HG03565 (cell line): ENCODE measurements around the gene CNGB1.

Experiments used
- ATAC-seq: cut with Tn5 transposase; IDR thresholded peaks from one replicate; pipeline ENCODE4 v1.9.1; 2021; ENCODE audit warnings: mild to moderate bottlenecking, moderate library complexity; ENCODE audit not compliant: unreplicated experiment

CNGB1 gene

DNA sequence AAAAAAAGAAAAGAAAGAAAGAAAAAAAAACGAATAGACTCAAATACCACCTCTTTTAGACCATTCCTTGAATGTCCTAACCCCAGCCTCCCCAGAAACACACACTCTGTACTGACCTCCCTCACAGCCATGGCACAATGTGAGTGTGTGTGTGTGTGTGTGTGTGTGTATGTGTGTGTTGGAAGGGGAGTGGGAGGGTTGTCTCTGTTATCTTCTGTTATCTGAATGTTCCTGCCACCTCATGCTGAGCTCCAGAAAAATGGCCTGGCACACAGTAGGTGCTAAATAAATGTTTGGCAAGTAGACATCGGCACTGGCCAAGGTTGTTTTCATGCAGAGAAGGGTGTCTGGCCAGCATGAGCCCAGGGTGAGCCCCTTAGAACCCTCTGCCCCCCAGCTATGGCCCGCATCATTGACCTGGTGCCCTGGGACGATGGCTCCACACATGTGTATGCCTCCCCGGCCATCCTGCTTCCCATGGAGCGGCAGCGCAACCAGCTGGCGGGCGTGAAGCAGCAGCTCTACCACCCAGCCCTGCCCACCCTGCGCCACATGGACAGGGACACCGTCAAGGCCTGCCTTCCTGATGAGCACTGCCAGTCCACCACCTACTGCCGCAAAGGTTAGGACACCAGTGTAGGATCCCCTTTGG, 6.6 kb upstream of the CNGB1 start:
- ATAC-seq = no peak

DNA sequence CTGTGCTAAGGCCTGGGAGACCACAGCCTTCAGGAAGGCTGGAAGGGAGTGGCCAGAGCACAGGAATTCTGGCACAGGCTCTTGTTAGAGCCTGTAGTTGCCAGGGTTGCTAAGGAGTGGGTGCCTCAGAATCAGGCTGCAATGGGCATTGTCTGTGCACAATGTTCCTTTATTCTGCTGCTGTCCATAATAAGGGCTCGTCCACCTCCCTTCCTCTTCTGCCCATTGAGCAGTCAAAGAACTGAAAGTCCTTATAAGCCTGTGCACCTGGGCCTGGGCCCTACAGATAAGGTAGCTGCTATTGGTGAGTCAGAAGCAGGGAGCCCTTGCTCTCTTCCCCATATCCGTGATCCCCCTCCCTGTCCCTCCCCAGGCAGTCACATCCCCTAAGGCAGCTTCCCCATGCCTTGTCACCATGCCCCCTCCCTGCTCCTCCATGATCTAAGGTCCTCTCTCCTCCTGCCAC, 5.4 kb upstream of the CNGB1 start:
- ATAC-seq = no peak

DNA sequence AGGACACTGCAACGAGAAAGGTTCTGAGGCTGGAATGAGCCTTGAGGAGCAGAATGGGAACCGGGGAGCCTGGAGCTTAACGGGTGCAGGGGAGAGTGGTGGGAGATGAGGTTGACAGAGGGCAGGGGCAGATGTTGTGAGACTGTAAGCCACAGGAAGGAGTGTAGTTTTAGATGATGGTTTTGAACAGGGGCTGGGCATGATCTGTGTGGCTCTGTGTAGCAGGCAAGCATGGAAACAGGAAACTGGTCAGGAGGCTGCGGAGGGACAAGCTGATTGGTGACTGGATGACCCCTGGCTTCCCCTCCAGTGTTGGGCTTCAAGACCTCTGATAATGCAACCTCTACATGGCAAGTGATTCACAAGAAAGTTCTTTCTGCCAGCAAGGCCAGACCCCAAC, 1.4 kb upstream of the CNGB1 start:
- no peak for ATAC-seq

DNA sequence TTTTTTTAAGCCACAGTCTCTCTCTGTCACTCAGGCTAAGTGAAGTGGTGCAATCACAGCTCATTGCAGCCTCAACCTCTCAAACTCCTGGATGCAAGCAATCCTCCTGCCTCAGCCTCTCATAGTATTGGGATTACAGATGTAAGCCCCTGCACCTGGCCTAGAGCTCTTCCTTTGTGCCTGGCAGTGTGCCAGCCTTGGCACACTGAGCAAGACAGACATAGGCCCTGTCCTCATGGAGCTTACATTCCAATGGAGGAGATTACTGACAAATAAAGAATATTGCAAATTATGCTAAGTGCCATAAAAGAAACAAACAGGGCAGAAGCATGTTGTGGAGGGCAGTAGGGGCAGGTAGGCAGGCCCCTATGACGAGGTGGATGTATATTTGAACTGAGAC, 920 bp upstream of the CNGB1 start:
- no peak for ATAC-seq

DNA sequence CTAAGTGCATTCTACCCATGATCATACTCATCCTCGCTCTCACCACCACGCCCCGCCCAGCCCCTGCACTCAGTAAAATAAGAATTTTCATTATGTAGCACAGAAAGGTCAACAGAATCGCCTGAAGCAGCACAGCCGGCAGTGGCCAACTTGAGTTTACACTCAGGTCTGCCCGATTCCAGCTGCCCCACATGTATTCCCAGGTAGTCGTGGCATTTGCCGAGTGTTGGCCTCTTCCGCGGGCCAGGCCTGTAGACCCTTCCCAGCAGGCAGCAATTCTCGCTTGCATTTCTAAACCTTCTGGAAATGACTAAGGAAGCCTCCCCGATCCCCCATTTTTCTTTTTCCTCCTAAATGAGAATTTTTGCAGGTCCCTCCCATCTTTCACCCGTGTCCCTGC, 609 bp downstream of the CNGB1 start:
- no peak for ATAC-seq

DNA sequence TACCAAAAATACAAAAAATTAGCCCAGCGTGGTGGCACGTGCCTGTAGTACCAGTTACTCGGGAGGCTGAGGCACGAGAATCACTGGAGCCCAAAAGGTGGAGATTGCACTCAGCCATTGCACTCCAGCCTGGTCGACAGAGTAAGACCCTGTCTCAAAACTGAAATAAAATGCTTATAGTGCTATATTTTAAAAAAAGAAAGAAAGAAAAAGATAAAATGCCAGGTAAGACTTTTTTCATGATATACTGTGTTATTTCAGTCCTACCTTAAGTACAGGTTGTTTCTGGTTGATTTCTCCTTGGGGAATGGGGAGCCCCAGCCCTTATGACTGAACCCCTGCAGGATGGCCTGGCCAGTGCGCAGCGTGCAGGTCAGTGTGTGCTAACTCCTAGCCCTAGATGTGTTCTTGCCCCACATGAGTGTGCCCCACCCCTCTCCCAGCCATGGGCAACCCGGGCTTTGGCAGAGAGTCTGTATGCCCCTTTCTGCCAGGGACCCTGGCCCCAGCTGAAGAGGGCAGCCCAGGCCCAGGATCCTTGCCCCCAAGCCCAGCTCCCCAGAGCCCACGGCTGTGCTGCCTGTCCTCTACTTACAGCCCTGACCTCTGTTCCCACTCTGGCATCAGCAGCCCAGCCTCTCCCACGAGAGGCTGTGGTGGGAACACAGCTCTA, 1.3 kb downstream of the CNGB1 start:
- no peak for ATAC-seq

DNA sequence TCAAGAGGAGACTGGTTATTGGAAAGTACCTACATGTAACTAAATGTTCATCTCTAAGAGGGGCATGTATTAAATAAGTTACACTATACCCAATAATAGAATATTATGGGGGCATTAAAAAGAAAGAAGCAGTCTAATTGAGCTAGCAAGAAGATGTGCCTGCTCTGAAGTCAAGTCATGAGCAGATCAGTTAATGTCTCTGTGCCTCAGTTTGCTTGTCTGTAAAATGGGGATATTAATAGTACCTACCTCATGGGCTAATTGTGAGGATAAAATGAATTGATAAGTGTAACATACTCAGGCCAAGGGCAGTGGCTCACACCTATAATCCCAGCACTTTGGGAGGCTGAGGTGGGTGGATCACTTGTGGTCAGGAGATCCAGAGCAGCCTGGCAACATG, 3.0 kb downstream of the CNGB1 start:
- no peak for ATAC-seq

DNA sequence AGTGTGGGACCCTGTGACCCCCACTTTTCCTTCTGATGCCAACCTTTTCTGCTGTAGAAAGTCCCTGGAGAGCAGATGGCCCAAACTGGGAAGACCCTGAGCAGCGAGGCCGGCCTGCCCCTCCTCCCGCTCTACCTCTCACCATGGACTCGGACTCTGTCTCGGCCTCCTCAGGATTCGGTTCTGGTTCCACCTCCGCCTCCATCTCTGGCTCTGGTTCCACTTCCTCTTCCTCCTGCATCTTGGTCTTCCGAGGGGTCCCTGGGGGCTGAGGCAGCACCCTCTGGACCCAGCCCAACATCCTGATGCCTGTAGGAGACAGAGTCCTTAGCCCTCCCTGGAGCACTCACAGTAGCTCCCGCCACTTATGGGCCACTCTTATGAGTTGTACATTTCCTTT, 3.9 kb downstream of the CNGB1 start:
- no peak for ATAC-seq

DNA sequence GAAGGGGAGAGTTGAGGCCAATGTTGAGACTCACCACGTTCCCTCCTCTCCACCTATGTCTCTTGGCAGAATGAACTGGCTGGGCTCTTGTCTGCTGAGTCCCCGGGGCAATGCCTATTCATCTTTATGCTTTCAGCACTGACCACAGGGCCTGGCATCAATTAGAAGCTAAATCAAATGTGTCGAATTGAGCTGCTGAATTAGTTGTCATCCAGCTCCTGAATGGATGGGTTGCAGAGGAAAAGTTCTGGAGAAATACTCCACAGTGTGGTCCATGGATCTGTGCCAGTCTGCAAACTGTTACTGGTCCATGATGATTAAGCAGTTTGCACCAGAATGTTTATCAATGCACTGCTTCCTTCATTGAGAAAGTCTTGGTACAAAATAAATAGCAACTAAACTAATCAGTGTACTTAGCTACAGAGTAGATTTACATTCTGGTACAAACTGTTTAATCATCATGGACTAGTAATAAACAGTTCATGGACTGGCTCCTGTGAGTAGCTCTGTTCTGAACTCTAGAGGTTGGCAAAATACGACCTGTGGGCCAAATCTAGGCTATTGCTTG, 4.6 kb downstream of the CNGB1 start:
- ATAC-seq = no peak

DNA sequence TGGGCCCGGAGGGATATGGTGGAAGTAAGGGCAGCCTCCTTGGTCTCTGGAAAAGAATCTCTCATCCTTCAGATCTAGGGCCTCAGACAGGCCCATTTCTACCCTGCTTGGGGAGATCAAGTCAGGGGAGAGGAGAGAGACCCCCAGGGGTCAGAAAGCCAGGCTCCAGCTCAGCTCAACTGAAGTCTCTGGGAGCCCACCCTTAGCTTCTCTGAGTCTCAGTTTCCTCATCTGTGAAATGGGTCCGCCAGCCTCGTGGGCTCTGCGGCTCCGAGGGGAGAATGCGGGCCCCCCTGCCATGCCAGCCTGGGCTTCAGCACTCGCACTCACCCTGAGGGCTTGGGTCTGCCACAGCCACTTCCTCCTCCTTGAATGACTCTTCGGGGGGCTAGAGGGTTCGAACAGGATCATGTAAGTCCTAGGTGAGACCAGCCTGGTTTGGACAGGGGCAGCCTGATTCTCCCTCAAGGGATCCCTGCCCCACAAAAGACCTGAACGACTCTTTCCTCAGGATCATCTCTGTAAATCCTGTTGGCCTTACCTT, 6.7 kb downstream of the CNGB1 start:
- no peak for ATAC-seq

DNA sequence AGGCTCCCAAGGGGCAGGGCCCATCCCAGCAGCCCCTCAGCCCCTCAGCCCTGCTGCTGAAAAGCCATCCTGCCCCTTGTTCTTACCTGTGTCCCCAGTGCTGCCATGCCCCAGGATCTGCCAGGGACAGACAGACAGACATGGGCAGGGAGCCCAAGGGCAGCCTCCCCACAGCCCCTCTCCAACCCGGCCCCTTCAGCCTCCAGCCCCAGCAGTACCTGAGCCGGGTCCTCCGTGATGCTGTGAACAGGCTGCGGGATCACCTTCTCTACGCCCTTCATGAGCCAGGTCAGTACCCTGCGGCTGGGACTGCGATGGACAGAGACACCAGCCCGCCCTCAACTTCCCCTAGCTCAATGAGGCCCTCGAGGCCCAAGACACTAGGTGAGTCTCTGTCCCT, 8.2 kb downstream of the CNGB1 start:
- no peak for ATAC-seq

DNA sequence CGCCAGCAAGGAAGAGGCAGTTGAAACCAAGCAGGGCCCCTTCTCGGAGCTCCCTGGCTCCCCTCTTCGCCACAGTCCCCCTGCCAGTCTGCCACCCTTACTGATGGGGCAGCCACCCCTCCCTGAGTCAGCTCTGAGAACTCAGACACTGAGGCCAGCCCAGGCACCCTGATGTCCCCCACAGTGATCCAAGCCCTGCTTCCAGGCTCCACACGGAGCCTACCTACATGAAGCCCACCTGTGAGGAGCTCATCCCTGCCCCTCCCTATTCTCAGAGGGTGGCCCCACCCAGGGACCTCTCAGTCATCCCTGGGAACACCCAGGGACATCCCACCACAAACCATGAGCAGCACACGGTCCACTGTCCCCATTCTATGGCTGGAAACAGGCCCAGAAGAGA, 8.9 kb downstream of the CNGB1 start:
- no peak for ATAC-seq

DNA sequence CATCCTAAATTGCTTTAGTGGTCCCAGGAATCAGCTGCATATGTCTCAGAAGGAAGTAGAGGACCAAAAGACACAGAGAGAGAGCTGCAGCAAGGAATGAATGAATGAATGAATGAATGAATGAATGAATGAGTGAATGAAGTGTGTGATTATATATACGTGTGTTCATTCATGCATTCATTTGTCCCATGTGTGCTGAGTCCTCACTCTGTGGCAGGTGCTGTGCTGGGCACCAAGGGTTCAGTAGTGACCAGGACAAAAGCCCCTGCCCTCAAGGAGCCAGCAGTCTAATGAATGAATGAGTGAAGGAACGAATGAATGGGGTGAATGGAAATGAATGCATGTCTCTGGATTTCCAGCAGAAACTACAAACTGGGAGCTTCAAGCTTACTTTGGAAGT, 9.4 kb downstream of the CNGB1 start:
- ATAC-seq = no peak

DNA sequence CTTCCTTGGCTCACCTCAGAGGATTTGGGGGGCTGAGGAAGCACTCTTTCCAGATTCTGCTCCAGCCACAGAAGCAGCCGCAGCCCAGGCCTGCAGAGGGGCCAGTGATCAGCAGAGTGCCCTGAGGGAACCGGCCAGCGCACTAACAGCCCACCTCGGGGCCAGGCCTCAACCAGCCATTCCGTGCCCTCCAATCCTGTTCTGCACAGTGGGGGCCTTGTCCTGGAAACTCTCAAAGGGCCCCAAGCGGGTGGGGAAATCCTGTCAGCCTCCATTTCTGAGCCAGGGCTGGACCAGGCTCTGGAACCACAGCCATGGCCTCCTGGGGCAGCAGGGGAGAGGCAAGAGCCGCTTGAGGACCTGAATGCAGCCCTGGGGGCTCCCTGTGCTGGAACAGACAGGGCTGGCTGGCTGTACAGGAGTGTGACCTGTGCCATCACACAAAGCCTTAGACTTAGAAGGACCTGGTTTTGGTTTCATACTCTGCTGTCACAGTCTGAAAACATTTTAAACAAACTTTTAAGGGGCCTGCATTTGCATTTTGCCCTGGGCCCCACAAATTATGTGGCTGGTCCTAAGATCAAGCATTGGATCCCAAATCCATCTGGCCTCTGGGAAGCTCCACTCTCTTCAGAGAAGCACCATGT, 10.0 kb downstream of the CNGB1 start:
- no peak for ATAC-seq

DNA sequence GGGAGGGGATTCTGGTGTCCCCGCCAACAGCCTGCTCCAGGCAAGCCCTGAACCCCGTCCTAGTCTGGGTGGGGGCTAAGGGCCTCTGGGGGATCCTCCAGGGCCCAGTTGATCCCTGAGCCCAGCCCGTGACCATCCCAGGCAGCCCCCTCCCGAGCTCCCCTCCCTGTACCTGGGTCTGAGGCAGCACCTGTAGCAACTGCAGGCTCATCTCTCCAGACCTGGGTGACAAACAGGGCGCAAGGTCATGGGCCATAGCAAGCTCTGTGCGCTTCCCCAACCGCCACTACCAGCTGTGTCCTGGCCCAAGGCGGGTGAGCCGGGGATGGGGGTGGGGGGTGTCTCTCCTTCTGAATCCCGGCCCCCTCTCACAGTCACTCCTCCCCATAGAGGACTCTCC, 10.6 kb downstream of the CNGB1 start:
- no peak for ATAC-seq

DNA sequence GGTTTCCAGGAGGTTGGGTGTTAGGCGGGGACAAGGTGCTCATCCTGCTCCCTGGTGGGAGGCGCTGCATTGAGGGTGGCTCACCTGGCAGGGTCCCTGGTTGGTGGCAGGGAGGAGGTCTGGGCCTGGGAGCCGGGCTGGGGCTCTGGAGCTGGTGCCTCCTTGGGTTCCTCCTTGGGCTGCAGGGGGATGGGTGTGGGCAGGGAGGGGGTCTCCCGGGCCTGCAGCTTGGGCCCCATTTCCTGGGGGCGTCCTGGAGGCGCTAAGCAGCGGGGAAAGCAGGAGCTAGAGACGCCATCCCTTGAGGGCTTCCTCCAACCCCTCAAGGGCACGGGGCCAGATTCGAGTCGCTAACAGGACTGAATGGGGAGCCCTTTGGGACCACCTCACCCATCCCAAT, 11.1 kb downstream of the CNGB1 start:
- ATAC-seq = no peak

DNA sequence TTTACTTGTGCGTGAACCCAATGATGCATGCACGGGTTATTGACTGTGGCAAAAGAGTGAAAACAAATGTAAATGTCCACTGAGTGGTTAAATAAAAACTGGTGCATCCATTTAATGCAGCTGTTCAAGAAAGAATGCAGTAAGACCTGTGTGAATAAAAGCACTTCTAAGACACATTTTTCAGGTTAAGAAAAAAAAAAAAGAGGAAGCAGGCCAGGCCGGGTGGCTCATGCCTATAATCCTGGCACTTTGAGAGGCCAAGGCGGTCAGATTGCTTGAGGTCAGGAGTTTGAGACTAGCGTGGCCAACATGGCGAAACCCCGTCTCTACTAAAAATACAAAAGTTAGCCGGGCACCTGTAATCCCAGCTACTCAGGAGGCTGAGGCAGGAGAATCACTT, 11.8 kb downstream of the CNGB1 start:
- no peak for ATAC-seq

DNA sequence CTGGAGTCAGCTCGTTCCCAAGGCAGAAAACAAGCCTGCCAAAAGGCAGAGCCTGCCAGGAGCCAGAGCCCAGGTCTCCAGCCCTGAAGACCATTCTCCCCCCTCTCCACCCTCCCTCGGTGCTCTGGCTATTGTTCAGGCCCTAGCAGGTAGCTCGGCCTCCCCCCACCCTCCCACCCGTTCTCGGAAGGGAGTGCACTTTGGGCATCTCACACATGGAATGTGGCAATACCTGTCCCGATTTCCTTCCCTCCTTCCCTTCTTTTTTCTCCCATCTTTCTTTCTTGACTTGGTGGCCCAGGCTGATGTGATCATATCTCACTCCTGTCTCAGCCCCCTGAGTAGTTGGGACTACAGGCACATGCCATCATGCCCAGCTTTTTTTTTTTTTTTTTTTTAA, 12.4 kb downstream of the CNGB1 start:
- no peak for ATAC-seq

DNA sequence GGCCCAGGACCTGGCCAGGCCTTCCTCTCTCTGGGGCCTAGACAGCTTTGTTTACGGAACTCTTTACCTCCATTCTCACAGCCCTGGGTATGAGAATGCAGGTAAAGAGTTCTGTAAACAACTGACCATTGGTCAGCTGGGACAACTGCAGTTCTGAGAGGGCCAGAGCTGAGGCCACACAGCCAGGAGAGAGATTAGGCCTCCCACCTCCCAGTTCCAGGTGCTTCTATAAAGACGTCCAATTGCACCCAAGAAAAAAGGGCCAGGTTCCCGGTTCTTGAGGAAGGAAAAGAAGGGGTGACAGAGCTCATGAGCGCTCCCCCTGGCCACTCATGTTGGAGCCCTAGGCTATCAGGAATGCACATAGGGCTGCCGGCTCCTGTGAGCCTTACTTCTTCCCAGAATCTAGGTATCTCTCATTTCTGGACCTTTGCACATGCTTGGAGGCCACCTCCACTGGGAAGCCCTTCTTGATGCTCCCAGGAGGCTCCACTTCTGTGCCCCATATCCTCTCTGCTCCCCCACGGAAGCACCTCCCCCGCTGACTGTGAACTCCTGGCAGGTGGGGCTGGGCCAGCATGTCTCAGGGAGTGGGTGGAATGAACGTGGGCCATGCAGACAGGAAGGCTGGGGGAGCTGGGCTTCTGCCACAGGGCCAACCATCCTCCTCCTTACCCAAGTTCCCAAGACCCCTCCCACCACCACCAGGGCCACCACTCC, 13.1 kb downstream of the CNGB1 start:
- ATAC-seq = no peak

DNA sequence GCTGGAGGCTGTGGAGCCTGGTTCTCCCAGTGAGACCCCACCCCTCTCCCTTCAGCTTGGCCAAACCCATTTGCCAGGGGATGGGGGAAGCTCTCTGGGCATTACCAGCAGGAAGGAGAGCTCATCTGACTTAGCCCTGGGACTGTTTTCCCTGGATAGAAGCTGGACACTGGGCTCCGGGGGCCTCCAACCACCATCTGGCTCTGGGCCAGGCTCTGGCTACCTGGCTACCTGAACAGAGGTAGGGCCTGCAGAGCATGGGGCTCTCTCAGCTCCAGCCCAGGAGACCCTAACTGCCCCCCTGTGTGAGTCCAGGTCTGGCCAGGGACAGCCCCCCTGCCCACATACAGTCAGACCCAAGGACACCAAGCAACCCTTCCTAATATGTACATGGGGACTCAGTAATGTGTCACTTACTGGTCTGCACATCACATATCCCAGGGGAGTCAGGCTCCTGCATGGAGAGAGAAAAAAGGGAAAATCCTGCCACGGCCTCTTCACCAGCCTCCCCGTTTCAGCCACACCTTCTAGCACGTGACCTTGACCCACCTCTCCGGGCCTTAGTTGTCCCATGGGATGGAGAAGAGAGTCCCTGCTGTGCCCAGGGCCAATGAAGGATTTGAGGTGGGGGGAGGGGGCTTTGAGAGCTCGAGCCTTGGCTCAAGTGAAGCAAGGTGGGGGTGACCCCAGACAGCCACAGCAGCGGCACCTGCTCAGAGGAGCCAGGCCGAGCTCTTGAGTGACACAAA, 13.8 kb downstream of the CNGB1 start:
- ATAC-seq = no peak
